A549 (cell line): ENCODE data around the gene TBCC.

ENCODE experiments used
- PHF8 ChIP-seq: fragments of 200-600 bp; sonication (generic); IDR thresholded peaks from 2 replicates; pipeline ENCODE4 v1.6.1; 2016; ENCODE audit warnings: low read depth, mild to moderate bottlenecking, antibody characterized with exemption, moderate library complexity, borderline replicate concordance
- ZFP36 ChIP-seq: fragments of 450-650 bp; IDR thresholded peaks from 2 replicates; pipeline ENCODE4 v1.6.1; 2014; ENCODE audit warnings: borderline replicate concordance; ENCODE audit not compliant: partially characterized antibody
- TF ChIP-seq, protein P1 (sequence below): fragments of >200 bp; sonication (Bioruptor Twin); formaldehyde crosslinking; IDR thresholded peaks from 3 replicates; pipeline ENCODE4 v1.5.1; 2016

DNA sequence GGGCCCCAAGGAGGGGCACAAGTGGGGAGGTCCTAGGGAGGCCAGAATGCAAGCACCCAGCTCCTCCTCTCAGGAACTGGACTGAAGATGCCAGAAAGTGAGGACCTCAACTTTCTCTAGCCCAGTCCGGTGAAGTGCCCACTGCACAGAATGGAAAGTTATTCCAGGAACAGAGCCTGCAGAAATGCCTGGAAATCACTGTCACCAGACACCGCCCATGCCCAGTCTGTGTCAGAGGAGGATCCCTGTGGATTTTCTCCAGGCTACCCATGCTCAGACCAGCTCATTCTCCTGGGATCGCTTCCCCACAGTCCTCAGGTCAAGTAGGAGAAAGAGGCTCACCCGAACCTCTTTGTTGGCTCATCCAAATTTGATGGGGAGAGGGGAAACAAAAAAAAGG is 30.0 kb downstream of the TBCC start:
- TF ChIP-seq PHF8 = no peak
- TF ChIP-seq, protein P1, sequence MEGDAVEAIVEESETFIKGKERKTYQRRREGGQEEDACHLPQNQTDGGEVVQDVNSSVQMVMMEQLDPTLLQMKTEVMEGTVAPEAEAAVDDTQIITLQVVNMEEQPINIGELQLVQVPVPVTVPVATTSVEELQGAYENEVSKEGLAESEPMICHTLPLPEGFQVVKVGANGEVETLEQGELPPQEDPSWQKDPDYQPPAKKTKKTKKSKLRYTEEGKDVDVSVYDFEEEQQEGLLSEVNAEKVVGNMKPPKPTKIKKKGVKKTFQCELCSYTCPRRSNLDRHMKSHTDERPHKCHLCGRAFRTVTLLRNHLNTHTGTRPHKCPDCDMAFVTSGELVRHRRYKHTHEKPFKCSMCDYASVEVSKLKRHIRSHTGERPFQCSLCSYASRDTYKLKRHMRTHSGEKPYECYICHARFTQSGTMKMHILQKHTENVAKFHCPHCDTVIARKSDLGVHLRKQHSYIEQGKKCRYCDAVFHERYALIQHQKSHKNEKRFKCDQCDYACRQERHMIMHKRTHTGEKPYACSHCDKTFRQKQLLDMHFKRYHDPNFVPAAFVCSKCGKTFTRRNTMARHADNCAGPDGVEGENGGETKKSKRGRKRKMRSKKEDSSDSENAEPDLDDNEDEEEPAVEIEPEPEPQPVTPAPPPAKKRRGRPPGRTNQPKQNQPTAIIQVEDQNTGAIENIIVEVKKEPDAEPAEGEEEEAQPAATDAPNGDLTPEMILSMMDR = no peak
- TF ChIP-seq ZFP36 = no peak
